Stimulated activated CD8-positive, alpha-beta memory T cell treated with anti-CD3 and anti-CD28 coated beads, Interleukin-12 subunit alpha, Interleukin-12 subunit beta, amount 100 ng/mL, for 24 hours (primary cell): ENCODE data around the gene KCNQ1.

Experiments used
- DNase-seq: peaks from one replicate; pipeline ENCODE4 v3.0.0-alpha.2; 2020; ENCODE audit errors: extremely low read depth

KCNQ1 gene

DNA sequence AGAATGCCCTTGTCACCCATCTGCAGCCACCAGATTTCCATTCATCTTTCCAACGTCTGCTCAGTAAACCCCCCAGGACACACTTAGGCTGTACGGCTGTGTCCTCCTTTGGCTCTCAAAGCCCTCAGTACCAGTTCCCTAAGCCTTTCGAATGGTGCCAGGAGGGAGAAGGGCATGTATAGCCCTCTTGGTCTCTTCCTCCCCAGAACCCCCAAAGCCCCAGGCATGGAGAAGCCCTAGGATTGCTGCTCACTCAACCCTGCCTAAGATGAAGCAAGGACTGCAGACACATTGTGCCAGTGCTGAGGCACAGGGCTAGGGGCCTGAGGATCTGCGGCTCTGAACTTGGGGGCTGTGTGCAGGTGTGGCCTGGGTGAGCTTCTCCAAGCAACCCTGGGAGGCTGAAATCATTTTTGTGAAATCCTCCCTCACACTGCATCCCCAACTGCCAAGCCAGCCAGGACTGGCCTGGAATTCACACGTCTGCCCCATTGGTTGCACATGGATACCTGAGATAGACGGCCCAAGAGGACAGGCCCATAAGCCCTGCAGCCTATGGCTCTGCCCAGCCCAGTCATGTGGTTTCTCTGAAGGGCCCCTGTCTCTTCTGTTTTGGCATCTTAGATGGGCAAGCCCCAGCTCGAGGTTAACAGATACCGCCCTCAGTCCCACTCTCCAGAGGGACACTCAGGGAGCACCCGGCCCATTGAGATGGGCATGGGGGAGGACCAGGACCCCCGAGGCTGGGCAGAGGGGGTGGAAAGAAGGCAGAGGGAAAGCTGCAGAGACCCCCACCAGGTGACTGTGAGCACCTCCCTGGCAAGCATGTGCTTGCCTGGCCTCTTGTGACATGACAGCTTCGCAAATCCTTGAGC is 221.0 kb downstream of the KCNQ1 start:
- DNase-seq, result no peak

DNA sequence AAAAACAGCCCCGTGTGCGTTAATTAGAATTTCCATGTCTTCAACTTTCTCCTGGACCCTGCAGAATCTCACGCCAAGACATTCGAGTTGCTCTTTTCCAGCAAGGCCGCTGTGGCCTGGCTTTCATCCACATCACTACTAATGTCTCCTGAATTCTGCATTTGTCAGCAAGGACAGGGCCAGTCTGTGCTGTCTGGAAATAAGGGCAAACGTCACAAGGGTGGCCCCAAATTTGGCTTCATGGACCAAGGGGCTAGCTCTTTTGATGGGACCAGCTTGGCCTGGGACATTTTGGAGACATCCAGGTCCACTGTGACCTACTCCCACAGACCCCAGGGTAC is 221.6 kb downstream of the KCNQ1 start:
- DNase-seq, result no peak

DNA sequence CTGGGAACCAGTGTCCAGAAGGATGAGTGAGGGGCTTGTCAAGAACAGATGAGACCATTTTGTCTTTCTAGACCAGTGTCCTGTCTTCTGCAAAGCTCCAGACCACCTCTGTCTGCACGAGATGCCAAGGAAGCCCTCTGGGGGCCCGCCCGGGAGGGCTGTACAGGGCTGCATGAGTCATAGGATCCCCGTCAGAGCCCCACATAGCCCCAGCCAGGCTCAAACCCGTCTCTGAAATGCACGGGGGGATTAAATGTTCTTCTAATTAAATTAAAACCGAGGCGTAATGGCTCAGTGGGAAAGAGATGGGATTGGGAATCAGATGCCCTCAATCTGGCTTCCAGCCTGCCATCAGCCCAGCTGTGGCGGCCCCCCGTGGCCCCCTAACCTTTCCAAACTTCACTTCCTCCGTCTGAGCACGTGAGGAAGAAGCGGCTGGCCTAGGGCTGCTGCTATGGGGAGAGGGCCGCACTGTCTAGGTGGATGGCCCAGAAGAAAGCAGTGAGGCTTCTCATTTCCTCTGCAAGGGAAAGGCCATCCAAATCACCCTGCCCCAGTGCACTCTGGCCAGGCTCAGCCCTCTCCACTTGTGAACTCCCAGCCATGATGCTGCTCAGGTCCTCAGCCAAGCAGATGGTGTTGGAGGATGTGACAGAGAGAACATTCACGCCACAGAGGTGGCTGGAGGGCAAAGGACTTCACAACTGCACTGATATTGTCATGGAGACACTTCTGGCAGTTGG is 222.2 kb downstream of the KCNQ1 start:
- no peak for DNase-seq

DNA sequence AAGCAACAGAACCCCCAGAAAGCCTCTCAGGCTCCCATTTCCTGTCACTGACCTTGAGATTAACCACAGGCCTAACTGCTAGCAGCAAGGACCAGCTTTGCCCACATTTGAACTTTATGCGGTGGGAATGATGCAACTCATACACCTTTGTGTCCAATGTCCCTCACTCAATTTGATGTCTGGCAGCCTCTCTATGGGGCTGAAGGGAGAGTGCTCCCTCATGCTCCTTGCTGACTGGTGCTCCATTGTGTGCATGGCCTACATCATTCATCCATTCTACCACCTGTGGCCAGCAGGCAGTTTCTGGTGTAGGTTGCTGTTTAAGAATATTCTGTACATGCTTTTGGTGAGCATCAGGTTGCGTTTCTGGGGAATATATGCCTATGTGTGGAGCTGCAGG is 223.1 kb downstream of the KCNQ1 start:
- DNase-seq, result no peak

DNA sequence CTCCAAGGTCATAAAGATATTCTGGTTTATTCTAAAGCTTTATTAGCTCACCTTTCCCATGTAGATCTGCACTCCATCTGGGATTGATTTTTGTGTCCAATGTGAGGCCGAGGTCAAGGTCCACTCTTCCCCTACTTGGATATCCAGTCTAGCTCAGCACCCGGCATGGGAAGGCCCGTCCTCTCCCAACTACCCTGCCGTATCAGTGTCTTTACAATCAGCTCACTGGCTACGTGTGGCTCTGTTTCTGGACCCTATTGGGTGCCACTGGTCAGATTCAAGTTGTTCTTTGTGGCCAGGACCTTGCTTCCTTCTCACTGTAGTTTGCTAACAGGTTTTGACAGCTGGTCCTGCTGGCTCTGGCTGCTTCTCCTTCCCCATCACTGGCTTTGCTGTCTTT is 224.1 kb downstream of the KCNQ1 start:
- no peak for DNase-seq

DNA sequence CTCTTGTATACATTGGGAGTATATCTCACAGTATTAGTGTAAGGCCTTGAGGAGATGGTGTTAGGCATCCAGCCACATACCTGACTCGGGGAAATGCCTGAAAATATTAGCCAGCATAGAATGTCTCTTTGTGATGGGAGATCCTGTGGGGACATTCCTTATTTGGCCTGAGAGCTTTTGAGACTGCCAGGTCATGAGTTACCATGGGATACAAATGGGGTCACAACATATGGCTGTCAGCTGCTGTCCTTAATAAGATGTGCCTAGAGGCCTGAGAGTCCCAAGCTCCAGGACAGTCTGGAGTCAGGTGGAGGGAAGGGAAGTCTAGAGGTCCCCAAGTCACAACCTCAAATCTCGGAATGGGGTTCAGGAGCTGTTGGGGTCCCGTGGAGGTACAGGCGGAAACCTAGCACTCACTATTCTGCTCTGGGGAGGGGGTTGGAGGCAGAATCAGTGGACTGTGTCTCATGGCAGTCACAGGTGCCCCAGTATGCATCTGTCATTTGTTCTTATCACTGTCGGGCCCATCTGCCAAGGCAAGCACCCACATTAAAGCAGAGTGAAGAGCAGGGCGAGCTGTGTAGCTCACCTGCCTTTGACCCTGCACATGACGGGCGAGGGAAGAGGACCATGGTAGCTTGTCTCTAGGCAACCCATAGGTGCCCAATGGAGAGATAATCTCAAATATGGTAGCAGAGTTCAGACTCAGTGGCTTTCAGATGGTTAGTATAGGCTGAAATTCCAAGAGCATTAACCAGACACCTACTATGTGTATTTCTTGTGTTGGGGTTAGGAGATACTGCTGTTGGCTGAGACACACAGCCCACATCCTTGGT is 225.0 kb downstream of the KCNQ1 start:
- no peak for DNase-seq

DNA sequence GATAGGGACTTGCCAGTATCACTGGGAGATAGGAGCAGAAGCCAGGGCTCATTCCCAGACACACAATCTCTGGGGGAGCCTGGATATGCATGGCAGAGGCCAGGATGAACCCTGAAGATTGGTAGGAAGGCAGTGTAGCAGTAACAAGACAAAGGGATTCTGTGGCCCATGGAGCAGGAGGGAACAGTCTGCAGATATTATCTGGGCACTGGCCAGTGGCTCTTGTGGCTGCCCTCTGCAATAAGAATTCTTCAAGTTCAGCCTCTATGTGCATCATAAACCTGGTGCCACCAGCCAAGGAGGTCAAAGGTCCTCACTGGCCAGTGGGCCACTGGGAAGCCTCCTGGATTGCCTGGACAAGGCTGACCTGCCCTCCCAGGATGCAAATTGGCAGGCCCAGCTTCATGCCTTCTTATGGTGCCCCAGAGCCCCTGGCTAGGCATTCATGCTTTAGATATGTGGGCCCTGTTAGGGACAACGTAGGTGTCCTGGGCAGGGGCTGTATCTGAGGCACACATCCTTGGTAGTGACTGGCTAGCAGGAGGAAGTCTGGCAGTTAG is 225.8 kb downstream of the KCNQ1 start:
- no peak for DNase-seq

DNA sequence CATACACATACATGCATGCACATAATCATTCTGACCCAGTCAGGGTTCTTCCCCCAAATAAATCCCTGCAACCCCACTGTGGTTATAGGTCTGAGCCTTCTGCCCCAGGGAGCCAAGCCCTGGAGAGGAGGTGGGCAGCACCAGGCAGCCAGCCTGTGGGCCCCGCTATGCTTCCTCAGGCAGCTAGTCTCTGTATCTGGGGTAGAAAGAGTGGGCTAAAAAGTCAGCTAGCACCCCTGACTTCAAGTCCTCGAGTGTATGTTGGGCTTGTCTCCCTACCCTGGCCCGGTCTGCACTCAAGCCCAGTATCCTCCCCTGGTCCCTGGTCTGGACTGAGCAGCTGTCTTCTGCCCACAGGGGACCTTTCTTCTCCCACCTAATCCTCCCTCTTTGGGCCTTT is 226.9 kb downstream of the KCNQ1 start:
- no peak for DNase-seq

DNA sequence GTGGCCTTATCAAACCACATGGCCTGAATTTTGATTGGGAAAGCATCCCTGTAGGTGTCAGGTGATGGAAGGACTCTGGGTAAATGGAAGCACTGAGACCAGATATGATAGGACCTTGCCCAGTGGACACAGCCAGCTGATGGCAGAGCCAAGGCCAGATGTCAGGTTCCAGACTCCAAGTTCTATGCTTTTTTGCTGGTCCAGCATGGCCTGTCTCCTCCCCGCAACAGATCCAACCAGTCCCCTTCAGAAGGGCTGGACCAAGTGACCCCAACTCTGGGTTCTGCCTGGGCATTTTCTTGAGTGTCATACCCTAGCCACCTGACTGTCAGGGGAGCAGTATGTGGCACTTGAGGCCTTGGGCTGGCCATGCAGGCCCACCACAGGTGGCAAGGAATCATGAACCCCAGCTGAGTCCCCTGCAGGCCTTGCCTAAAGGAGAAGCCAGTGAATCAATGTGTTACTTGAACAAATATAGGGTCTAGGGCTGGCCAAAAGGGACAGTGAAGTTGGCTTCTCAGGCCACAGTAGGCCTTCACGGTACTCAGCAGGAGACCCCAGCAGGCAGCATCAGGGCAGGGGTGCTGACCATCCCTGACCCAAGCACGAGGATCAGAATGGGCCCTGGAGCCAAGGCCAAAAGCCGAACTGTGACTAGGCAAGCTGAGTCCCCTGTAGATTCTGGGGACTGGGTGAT is 227.9 kb downstream of the KCNQ1 start:
- DNase-seq, result no peak

DNA sequence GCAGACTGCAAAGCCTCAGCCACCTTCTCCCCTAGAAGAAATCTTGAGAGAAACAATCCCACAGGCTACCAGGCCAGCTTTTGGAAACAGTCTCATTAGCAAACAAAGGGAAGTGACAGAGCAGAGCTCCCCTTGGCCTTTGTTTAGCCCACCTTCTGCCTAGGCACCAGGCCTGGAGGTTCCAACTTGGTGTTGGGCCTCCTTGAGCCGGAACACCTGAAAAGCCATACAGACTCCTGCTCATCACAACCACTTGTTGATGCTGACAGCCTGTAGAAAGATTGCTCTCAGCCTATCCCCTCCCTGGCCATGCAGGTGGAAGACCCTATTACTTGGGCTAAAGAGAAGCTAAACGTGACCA is 228.4 kb downstream of the KCNQ1 start:
- DNase-seq, result no peak

DNA sequence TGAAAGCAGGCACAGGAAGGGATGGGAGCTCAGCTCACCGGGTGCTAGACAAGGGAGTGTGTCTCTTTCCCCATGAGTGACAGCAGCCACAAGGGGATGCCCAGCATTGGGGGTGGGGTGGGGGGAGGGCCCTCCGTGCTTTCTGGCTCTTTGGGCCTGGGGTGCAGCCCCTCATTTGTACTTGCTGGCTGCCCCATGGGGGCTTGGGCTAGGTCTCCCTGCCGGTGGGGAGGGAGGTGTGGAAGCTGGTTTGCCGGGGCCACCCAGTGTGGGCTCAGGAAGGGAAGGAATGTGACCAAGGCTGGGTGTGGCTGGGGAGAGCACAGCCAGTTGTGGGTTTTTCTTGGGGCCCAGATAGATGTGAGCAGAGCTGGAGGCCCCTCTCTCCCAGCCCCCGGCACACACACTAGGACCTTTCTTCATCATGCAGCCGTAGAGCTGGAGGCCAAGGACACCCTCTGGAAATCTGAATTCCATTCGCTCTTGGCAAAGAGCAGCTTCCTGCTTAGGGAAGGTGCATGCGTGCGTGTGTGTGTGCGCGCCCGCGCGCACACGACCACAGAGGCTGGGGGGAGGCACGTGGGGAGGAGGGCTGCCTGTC is 229.2 kb downstream of the KCNQ1 start:
- DNase-seq, result no peak

DNA sequence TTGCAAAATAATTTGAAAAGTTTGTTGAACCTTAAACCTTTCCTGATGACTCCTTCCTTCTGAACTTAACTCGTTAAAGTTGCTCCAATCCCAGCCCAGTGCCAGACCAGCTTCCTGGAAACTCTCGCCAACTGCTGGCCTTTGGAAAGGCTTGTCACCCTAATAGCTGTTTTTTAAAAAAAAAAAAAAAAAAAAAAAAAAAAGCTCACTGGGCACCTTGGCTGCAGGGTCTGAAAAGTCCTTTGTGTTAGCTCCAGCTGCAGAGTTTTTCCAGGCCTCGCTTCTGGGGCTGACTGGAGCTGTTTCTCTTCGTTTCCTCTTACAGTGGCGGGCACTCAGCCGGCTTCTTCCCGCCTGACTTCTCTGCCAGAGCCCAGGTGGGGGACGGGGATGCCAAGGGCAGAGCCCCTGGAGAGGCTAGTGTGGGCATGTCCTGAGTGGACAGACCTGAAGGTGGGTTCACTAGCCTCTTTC is 229.9 kb downstream of the KCNQ1 start:
- DNase-seq, result no peak

DNA sequence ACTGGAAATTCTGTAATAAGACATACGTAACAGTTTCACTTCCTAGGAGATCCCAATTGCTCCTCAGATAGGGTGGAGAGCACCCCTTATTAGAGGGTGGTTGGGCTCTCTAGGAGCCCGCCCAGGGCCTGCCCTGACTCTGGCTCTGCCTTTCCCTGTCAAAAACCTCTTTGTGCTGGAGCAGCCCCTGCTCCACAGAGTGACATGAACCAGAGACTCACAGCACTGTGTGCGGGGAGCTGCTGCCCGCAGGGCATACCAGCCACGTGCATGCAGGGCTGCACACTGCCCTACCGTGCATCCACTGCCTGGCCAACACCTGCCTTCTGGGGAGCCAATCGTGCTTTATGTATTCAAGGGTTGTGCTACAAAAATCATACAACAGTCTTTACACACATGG is 230.7 kb downstream of the KCNQ1 start:
- no peak for DNase-seq

DNA sequence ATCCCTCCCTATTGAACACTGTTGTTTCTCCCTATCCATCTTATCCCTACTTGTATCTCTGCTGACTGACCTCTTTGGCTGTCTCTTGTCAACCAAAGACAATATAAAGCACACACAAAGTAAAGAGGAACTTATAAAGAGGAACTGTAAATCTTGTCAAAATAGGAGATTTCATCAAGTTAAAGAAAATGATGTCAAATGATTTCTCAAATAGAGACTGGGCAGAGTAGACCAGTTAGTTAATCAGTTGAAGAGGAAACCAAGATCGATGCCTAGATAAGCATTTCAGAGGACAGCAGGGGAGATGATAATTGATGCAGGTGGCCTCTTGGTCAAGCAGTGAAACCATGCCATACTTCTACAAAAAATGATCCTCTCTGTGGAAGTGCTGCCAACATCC is 232.3 kb downstream of the KCNQ1 start:
- DNase-seq, result no peak

DNA sequence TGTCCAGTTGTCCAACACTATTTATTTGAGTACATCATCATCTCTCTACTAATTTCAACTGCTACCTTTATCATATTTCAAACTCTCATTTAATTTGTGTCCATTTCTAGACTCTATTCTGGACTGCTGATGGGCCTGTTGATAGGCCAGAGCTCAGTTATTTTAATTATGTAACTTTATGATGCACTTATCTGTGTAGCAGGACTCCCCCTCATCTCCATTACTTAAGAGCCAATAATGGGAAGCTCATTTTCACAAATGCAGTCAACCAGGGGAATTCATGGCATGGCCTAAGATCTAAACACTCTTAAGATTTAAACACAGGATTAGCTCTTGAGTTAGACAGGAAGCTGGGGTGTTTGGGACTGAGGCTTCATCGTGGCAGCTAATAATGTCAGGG is 233.6 kb downstream of the KCNQ1 start:
- DNase-seq, result no peak

DNA sequence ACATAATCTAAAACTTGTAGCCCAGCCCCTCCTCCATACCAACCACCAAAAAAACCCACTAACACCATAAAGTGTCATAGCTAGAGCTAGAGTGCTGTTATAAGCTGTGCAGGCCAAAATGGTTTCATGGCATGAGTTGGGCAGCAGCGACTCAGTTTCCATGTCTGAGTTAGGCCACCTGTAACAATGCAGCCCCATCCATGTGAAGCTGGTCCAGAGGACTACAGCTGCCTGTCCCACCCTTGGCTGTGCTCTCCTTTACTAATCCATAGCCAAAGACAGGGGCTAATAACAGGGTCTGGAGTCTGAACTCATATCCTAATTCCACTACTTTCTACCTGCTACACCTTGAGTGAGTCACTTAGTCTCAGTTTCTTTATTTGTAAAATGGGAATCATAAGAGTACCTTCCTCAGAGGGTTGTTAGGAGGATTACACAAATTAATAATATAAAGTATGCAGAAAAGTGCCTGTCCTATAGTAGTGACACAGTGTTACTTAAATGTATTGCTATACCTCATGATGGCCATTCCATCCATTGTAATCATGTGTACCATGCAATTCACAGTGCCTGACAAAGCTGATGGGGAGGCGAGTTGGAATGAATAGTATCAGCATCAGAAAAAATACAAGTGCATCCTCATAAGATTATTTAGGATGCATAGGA is 234.3 kb downstream of the KCNQ1 start:
- no peak for DNase-seq

DNA sequence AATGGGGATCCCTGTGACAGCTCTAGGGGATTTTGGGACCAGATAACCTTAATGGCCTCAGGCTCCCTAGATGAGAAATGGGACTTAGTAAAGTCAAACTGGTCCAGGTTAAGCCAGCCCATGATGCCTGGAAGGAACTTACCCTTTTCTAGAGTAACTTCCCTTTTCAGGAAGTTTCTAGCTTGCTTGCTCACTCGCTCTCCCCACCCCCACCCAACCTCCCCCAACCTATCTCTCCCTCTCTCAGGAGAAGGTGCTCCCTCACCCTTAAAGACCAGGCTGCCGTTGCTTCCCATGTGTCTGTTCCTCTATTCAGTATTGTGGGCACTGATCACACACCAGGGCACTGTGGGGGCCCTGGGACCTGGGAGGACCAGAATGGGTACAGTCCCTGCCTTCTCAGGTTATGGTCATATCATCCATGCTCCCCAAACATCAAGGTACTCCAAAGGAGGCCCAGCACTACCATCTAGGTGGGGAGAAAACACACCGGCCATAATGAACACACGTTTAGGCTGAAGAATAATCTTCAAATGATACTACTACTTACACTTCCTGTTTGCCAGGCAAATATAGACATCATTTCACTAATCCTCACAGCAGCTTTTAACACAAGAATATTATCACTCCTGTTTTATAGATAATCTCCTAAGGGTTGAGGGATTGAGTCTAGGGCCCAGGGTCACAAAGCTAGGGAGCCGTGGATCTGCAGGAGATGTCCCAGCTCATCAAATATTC is 236.8 kb downstream of the KCNQ1 start:
- DNase-seq, result no peak

DNA sequence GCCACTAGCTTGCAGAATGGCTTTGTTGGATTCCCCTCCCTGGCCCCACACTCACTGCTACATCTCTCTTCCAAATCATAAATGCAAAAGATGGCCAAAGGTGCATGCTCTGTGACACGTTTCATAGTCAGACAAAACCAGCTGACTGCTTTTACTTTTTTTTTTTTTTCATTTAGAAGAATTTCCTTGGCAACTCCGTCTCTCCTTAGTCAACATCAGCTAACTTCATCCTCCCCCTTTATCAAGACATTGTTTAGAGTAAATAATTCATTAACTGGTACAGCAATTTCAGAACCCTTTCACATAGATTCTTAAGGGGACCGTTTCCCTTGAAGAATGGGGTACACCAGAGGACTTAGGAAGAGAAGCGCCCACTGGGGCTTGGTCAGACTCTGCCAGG is 239.0 kb downstream of the KCNQ1 start:
- DNase-seq, result no peak

DNA sequence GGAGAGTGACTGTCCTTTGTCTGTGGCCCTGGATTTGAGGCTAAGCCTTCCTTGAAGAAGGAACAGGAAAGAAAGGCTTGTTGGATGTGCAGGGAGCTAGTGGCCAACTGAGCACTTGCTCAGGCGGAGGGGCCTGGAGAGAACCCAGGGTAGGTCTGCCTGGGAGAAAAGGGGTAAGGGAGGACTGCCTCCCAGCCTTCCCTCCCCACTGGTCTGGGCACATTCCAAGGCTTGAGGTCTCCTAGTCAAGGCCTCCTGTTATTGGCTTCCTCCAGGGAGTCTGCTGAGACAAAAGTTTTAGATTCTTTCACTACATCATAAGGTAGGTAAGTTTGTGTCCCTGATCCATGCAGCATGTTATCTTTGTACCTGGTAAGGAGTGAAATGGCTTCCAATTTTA is 239.8 kb downstream of the KCNQ1 start:
- DNase-seq, result no peak

DNA sequence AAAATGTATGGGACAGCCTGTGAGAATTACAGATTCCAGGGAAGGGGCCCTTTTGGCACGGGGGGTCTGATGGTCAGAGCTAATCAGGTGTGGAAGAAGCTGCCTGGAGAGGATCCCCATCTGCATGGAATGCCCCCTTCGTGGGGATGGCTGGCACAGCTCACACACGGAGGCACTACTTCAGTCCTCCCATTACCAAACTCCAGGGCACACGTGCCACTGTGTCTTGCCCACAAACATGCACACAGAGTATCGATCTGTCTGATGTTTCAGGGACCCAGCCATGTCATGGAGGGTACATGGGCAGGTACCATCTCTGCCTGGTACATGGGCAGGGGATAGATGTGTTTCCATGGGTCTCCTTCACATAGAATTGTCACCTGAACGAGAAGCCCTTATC is 240.2 kb downstream of the KCNQ1 start:
- no peak for DNase-seq
